Endothelial cell of hepatic sinusoid (primary cell): ENCODE data around the gene KRABD2.
"Not testable (repeated sequence)": the region's sequence is repeated elsewhere in the genome, so short reads cannot be mapped to it uniquely, and the experiment has no call there.

ENCODE experiments used
- in situ Hi-C: cut with HindIII; loops from 2 replicates; pipeline ENCODE4 v1.10.0; 2017; ENCODE audit warnings: low sequenced_read_pairs

Gene KRABD2

DNA sequence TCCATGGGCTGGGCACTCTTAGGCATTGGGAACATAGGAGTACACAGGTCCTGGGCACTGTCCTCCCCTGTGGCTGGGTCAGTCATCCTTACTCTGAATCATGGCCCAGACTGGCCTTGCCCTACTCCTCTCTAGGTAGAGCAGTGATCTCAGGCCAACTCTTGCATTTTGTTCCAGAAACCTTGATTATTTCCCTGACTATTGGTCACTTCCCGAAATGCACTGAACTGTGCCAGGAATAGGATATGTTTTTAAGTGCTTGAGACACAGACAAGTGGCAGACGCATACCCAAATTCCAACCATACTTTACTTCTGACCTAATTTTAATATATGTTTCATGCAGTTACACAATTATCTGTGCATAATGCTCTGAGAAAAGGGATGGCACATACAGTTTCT, 10.3 kb downstream of the KRABD2 start:
- in situ Hi-C loops = no loop called here

DNA sequence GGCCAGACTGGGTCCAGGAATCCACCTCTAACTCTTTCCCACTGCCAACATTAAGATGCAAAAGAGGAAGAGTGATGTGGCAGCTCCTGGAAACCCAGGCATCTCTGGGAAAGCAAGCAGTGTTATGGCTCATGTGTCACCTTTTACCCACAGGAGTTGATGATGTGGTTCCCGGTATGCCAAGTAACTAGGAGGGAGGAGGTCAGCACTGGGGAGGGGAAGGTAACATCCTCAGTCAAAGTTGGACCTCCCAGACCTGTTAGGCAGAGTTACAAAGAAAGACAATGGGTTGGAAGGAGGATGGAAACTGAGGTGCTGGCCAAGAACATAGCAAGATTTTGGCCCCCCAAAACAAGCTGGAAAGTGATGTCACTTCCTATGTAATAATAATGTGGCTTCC, 11.4 kb downstream of the KRABD2 start:
- in situ Hi-C loops = no loop called here

DNA sequence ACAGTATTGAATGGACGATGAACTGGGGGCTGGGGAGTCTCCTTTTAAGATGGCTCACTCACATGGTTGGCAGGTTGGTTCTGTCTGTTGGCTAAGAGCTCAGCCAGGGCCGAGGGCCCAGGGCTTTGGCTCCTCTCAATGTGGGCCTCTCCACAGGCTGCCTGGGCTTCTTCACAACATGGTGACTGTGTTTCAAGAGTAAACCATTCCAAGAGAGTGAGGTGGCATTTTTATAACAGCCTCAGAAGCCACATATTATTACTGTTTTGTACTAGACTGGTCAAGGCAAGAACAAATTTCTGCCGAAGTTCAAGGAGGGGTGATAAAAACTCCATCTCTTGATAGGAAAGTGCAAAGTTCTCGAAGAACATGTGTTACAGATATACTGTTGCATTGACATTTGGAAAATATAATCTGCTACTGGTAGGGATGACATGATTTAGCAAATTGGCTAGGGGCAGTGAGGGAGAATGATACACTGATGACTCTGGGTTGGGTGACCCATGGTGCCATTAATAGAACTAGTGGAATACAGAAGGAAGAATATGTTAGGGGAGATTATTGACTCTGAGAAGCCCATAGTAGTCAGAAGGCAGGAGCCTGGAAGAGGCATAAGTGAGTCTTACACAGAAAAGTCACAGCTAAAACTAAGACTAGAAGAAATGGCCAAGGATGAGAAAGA, 13.7 kb downstream of the KRABD2 start:
- in situ Hi-C loops = no loop called here

DNA sequence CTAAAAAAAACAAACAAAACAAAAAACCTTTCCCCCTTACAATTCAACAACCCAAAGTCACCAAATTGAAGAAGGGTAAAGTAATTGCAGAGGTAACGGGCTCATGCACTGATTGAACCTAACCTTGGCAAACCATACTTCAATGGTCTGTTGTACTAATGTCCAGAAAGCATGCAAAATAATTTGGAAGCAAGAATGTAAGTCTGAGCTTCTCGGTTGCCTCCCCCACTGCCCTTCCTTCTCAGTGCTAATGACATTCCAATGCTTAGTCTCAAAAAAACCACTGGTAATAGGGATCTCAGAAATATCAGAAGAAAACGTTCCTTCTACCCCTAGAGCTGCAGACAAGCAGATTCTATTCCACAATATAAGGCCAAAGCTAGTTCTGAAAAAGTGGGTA, 15.8 kb downstream of the KRABD2 start:
- in situ Hi-C loops = no loop called here

GRCh38 chr17:8360260-8360659, 16.2 kb downstream of the KRABD2 start:
- in situ Hi-C loops = no loop called here

DNA sequence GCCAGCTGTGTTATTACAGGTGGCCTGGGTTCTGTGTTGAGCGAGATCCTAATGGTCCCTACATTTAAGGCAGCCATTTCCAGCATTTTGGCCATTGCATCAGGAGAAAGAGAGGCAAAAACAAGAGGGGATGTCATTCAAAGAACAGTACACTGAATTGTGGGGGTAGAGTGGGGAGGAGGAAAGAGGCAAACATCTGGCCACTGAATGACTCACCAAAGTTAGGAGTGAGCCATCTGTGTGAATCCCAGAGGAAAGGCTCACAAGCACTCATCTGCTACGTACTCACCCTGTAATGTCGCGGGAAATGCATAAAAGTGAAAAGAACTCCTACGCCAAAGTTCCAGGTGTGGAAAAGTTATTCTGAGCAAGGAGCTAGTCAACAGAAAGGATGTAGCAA, 16.7 kb downstream of the KRABD2 start:
- in situ Hi-C loops = no loop called here

- in situ Hi-C loops = no loop called here
These were observed 18.6 kb downstream of the KRABD2 start for GRCh38 chr17:8357910-8358309.

DNA sequence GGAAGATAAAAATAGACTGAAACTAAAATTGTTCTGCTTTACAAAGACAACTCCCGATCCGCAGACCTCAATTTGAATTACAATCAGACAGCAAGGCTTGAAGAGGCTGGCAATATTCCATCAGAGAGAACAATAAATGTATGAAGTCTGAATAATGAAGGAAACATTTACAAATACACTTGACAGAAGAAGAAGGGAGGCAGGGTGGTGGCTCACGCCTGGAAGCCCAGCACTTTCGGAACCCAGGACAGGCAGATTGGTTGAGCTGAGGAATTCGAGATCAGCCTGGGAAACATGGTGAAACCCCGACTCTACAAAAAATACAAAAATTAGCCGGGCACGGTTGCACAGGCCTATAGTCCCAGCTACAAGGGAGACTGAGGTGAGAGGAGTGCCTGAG, 22.3 kb downstream of the KRABD2 start:
- in situ Hi-C loops = no loop called here

DNA sequence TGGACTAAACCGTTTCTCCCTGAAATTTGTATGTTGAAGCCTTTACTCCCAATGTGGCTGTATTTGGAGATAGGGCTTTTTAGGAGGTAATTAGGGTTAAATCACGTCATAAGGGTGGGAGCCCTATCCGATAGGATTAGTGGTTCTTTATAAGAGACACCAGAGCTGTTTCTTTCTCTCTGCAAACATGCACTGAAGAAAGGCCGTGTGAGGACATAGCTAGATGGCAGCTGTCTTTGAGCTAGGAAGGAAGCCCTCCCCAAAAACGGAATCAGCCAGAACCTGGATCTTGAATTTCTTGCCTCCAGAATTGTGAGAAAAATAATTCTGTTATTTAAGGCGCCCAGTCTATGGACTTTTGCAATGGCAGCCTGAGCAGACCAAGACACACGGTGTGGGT, 22.8 kb downstream of the KRABD2 start:
- in situ Hi-C loops = no loop called here

GRCh38 chr17:8350339-8350738, 26.2 kb downstream of the KRABD2 start:
- in situ Hi-C loops = no loop called here

GRCh38 chr17:8347001-8347400, 29.5 kb downstream of the KRABD2 start:
- in situ Hi-C loops = not testable (repeated sequence)

DNA sequence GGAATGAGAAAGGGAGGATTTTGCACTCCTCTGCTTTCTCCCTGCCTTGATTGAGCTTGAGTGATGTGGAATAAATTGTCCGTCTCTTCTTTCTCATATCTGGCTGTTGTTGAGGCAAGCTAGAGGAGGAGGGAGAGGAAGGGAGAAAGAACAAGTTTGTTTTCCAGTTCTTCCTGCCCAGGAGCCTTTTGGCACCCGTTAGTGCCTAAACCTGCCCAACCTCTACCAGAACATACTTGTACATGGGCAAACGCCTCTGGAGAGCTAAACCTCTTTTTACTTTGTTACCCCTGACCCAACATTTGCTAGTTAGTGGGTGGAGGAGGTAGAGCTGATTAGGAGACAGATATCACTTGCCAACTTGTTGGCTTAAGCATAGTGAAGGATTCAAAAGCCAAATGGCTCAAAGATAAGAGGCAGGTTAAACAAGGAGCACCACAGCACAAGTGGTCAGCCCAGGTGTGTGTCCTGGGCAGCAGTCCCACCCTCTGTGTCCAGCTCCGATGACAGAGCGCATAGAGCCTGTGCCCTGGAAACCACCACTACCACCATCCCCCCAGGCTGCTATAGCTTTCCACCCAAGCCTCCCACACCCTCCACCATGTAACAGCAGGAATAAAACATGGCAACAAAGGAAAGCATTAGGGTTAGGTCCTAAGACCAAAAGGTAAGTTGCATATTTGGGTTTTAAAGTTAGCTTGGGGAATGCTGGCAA, 30.4 kb downstream of the KRABD2 start:
- in situ Hi-C loops = no loop called here

GRCh38 chr17:8345052-8345690, 31.3 kb downstream of the KRABD2 start:
- in situ Hi-C loops = no loop called here

DNA sequence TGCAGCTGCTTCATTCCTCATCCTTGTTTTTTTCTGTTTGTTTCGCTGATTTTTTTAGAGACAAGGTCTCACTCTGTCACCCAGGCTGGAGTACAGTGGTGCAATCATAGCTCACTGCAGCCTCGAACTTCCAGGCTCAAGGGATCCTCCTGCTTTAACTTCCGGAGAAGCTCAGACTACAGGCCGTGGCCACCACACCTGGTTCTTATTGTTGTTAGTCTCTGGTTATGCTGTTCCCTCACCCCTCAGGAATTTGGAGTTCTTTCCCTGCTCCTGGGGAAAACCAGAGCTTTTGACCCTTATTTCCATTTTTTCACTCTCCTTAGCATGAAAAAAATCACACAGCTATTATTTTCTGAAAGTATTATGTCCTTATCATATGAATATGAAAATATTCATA, 35.0 kb downstream of the KRABD2 start:
- in situ Hi-C loops = no loop called here

DNA sequence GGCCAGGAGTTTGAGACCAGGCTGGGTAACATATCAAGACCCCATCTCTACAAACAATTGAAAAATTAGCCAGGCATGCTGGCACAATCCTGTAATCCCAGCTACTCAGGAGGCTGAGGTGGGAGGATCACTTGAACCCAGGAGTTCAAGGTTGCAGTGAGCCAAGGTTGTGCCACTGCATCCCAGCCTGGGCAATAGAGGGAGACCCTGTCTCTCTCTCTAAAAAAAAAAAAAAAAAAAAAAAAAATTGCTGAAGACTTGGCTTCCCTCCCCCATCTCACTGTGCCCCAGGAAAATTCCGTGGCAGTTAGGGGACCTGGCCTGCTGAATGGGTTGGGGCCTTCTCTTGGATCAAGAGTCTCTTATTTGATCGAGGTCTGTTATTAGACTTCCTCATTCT, 37.0 kb downstream of the KRABD2 start, which contains the start of gene ODF4:
Gene ODF4 (plus strand): TSS at position 301 of the 400 bp plus-strand sequence. CDS start 212 bp downstream, outside the sequence.
- in situ Hi-C loops = no loop called here

- in situ Hi-C loops = no loop called here
These were observed 37.8 kb downstream of the KRABD2 start for GRCh38 chr17:8338753-8339140.

DNA sequence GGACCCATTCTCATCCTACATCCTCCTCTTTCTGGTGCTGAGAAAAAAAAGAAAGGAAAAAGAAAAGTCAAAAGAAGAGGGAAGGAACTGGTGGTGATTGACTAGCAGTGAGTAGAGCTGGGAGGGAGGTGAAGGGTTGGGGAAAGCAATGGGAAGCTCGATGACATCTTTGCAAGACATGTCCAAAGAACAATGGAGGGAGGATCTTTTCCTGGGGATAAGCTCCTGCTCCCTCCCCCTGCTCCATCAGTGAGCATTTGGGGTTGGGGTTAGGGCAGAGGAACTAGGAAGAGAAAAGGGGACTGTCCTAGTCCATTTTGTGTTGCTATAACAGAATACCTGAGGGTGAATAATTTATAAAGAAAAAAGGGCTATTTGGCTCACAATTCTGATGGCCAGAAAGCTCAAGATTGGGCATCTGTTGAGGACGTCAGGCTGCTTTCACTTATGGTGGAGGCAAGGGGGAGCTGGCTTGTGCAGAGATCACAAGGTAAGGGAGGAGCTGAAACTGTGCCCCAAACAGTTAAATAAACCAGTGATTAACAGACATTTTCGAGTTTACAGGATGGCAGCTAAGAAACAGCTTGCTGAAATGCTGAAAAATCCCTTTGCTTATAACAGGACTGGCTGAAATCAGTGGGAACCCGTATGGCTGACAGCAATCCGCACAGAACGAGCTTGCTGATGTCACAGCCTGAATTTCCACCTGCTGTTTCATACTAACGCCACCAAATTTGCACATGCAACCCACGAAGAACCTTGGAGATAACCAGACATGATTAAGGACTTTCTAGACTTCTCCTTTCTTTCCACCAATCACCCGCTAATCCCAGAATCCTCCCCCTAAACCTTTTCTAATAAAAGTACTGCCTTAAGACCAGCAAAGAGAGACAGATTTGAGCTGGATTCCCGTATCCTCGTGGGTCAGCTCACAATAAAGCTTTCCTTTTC, 38.4 kb downstream of the KRABD2 start:
- in situ Hi-C loops = no loop called here

GRCh38 chr17:8333281-8333680, 43.2 kb downstream of the KRABD2 start:
- in situ Hi-C loops = no loop called here

DNA sequence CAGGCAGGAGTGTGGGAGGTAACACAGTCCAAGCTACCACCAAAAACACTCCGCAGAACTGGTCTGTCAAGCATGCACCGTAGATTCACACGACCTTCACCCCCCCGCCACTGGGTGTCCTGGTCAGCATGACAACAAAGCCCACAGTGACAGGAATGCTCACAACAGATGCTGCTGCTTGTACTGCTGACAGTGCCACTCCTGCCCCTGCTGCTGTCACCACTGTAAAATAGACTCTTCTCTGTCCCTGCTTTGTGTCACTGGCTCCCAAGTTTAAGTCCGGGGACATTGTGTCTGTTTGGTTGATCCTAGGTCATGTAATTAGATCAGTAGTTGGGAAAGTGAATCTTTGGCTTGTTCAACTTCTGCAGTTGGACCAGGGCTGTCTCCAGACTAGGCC, 43.8 kb downstream of the KRABD2 start:
- in situ Hi-C loops = no loop called here

- in situ Hi-C loops = no loop called here
These were observed 44.4 kb downstream of the KRABD2 start for GRCh38 chr17:8332128-8332527.

- in situ Hi-C loops = no loop called here
These were observed 49.2 kb downstream of the KRABD2 start for GRCh38 chr17:8327303-8327649.
